OCI-LY1 (cell line): ENCODE data around the gene GLTPD2.

Experiments
- EZH2 ChIP-seq: fragments of 200-600 bp; sonication (generic), shearing (Covaris generic); IDR thresholded peaks from 2 replicates; pipeline ENCODE4 v1.8.0; 2017; ENCODE audit warnings: borderline replicate concordance, mixed run types, mild to moderate bottlenecking, antibody characterized with exemption, low read length, moderate library complexity, mixed read lengths
- TF ChIP-seq, protein P1 (sequence below): fragments of 200-600 bp; sonication (generic), shearing (Covaris generic); IDR thresholded peaks from 2 replicates; pipeline ENCODE4 v1.5.1; 2017; ENCODE audit warnings: mild to moderate bottlenecking, antibody characterized with exemption, low read length, moderate library complexity, mixed read lengths

DNA sequence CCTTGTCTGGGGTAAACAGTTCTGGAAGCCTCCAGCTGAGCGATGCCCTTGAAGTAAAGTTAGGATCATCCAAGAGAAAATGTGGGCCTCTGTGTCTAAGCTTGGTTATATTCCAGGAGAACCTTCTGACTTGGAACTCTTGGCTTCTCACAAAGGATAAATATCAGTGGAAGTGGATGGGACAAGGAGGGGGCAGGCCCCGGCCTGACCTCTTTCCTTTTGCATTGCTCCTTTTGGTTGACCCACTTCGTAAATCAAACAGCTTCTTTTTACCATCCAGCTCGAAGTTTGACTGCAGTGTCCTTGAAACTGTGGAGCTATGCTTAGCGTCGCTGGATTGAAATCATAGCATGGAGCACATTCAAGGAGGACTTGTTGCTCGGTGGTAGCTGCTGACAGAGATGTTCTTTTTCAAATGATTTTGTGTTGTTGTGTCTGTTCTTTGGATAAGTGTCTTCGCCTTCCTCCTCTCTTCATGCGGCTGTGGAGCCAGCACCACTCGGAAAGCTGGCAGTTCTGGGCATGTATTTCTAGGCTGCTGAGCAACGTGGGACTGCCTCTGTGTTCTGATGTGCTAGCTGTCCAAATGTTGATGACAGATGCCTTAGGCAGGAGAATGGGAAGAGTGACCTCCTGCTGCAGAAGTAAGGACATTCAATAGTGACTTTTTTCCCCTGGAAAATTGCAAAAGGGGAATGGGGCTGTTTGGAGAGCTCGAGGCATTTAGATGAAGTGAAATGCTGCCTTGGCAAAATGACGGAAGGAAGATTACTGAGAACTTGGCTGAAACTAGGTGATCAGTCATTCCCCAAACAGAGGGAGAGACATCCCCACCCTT lies 48.9 kb downstream of the GLTPD2 start:
- no peak for TF ChIP-seq EZH2
- TF ChIP-seq, protein P1, sequence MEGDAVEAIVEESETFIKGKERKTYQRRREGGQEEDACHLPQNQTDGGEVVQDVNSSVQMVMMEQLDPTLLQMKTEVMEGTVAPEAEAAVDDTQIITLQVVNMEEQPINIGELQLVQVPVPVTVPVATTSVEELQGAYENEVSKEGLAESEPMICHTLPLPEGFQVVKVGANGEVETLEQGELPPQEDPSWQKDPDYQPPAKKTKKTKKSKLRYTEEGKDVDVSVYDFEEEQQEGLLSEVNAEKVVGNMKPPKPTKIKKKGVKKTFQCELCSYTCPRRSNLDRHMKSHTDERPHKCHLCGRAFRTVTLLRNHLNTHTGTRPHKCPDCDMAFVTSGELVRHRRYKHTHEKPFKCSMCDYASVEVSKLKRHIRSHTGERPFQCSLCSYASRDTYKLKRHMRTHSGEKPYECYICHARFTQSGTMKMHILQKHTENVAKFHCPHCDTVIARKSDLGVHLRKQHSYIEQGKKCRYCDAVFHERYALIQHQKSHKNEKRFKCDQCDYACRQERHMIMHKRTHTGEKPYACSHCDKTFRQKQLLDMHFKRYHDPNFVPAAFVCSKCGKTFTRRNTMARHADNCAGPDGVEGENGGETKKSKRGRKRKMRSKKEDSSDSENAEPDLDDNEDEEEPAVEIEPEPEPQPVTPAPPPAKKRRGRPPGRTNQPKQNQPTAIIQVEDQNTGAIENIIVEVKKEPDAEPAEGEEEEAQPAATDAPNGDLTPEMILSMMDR, result no peak
